ENCODE data around the gene DDX19B.
A peak's percentile ranks its signal among the peaks of the same experiment; 100 is the strongest.
"Not testable (repeated sequence)": the region's sequence is repeated elsewhere in the genome, so short reads cannot be mapped to it uniquely, and the experiment has no call there.

Gene DDX19B

DNA sequence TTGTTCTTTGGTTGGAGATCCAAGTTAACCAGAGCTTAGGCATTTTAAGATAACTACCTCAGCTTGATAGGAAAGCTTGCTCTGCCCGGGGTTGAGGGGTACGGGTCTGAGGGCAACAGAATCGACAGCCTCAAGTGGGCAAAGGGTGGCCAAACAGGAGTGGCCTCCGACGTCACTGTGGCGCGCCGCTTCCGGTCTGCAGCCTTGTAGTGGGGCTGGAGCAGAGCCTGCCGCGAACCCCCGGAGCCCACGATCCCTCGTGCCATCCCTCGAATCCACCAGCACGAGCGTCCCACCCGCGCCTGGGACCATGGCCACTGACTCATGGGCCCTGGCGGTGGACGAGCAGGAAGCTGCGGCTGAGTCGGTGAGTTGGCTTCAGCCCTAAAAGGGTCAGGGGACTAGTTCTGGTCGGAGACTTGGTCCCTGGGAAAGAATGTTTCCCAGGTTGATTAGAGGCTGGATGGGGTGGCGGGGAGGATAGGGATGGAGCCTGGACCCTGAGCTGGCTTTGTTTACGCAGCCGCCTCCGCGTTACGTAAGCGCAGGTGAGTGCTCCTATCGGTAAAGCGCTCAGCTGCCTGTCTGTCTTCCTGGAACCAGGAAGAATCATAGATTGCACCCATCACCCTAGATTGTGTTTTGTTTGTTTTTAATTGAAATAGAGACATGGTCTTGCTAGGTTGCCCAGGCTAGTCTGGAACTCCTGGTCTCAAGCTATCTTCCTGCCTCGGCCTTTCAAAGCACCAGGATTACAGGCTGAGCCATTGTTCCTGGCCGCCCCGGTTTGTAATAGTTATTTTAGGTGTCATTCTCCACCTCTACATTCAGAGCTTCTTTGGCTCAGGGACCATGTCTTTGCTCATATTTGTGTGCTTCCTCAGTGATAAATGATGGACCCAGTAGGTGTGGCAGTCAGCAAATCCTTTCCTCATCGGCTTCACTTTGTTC lies at the start of gene DDX19B:
Gene DDX19B (plus strand): TSS at position 199 of the 951 bp plus-strand sequence. CDS start 112 bp downstream, at position 311.
- Histone ChIP-seq H3K36me3 (ENCODE audit: control insufficient read depth in 1 of 2, insufficient read depth in 2 of 2, low read length in 2 of 2) (no peaks in the 10 kb centered on the region), H3K9ac (ENCODE audit: low read depth in 1 of 2, low read length in 2 of 2) (peak within 1 kb of the TSS; percentile 94 to 99), H3K27me3 (ENCODE audit: control insufficient read depth in 1 of 2, insufficient read depth in 2 of 2, low read length in 2 of 2) (no peaks in the 10 kb centered on the region), H3K4me3 (ENCODE audit: low read depth in 1 of 2, low read length in 2 of 2) (peak within 1 kb of the TSS; percentile 94 to 99), H3K27ac (ENCODE audit: low read depth, low read length) (peak within 1 kb of the TSS; percentile 94), H3K4me1 (ENCODE audit: control insufficient read depth in 1 of 2, insufficient read depth in 2 of 2, low read length in 2 of 2) (peaks cover 9 to 15% of the 10 kb centered on the region in 2 donors), H3K9me3 (ENCODE audit: control insufficient read depth in 1 of 2, low read length in 2 of 2) (peaks cover 0 to 4% of the 10 kb centered on the region in 2 donors)

DNA sequence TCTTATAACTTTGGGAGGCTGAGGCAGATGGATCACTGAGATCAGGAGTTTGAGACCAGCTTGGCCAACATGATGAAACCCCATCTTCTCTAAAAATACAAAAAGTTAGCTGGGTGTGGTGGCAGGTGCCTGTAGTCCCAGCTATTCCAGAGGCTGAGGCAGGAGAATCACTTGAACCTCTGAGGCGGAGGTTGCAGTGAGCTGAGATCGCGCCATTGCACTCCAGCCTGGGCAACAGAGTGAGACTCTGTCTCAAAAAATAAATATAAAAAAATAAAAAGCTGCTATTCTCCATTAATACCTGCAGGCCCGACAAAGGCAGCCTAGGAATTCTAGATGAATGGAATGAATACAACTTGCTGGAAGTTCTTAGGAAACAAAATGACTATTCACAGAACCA lies 49.3 kb upstream of the DDX19B start:
- H3K9ac ChIP-seq (ENCODE audit: low read depth in 1 of 2, low read length in 2 of 2); H3K27me3 ChIP-seq (ENCODE audit: control insufficient read depth in 1 of 2, insufficient read depth in 2 of 2, low read length in 2 of 2); H3K27ac ChIP-seq (ENCODE audit: low read depth, low read length); H3K9me3 ChIP-seq (ENCODE audit: control insufficient read depth in 1 of 2, low read length in 2 of 2); H3K4me3 ChIP-seq (ENCODE audit: low read depth in 1 of 2, low read length in 2 of 2): not testable (repeated sequence)
- peaks cover 0 to 17% of the 10 kb centered on the region in 2 donors for H3K4me1 ChIP-seq (ENCODE audit: control insufficient read depth in 1 of 2, insufficient read depth in 2 of 2, low read length in 2 of 2)
- peaks cover 16 to 25% of the 10 kb centered on the region in 2 donors for H3K36me3 ChIP-seq (ENCODE audit: control insufficient read depth in 1 of 2, insufficient read depth in 2 of 2, low read length in 2 of 2)

GRCh38 chr16:70250748-70251628 lies 48.0 kb upstream of the DDX19B start:
- Histone ChIP-seq H3K9me3 (ENCODE audit: control insufficient read depth in 1 of 2, low read length in 2 of 2) (no peaks in the 10 kb centered on the region), H3K36me3 (ENCODE audit: control insufficient read depth in 1 of 2, insufficient read depth in 2 of 2, low read length in 2 of 2) (peaks cover 23 to 36% of the 10 kb centered on the region in 2 donors), H3K4me3 (ENCODE audit: low read depth in 1 of 2, low read length in 2 of 2) (peak overlapping the region; percentile 80 to 81), H3K4me1 (ENCODE audit: control insufficient read depth in 1 of 2, insufficient read depth in 2 of 2, low read length in 2 of 2) (peaks cover 0 to 17% of the 10 kb centered on the region in 2 donors), H3K27ac (ENCODE audit: low read depth, low read length) (peak overlapping the region; percentile 70), H3K27me3 (ENCODE audit: control insufficient read depth in 1 of 2, insufficient read depth in 2 of 2, low read length in 2 of 2) (no peaks in the 10 kb centered on the region), H3K9ac (ENCODE audit: low read depth in 1 of 2, low read length in 2 of 2) (peak overlapping the region; percentile 68 to 77)

- Histone ChIP-seq H3K9ac (ENCODE audit: low read depth in 1 of 2, low read length in 2 of 2) (peak within 1 kb of the TSS; percentile 68 to 77), H3K4me3 (ENCODE audit: low read depth in 1 of 2, low read length in 2 of 2) (peak within 1 kb of the TSS; percentile 80 to 81), H3K9me3 (ENCODE audit: control insufficient read depth in 1 of 2, low read length in 2 of 2) (no peaks in the 10 kb centered on the region), H3K4me1 (ENCODE audit: control insufficient read depth in 1 of 2, insufficient read depth in 2 of 2, low read length in 2 of 2) (peaks cover 0 to 17% of the 10 kb centered on the region in 2 donors), H3K36me3 (ENCODE audit: control insufficient read depth in 1 of 2, insufficient read depth in 2 of 2, low read length in 2 of 2) (peaks cover 23 to 44% of the 10 kb centered on the region in 2 donors), H3K27me3 (ENCODE audit: control insufficient read depth in 1 of 2, insufficient read depth in 2 of 2, low read length in 2 of 2) (no peaks in the 10 kb centered on the region), H3K27ac (ENCODE audit: low read depth, low read length) (peak within 1 kb of the TSS; percentile 89)
Measured at GRCh38 chr16:70251629-70252354, 47.2 kb upstream of the DDX19B start, which contains the start of gene EXOSC6. Gene EXOSC6 (minus strand): TSS chr16:70251940. CDS start chr16:70251900, 40 bp downstream.

DNA sequence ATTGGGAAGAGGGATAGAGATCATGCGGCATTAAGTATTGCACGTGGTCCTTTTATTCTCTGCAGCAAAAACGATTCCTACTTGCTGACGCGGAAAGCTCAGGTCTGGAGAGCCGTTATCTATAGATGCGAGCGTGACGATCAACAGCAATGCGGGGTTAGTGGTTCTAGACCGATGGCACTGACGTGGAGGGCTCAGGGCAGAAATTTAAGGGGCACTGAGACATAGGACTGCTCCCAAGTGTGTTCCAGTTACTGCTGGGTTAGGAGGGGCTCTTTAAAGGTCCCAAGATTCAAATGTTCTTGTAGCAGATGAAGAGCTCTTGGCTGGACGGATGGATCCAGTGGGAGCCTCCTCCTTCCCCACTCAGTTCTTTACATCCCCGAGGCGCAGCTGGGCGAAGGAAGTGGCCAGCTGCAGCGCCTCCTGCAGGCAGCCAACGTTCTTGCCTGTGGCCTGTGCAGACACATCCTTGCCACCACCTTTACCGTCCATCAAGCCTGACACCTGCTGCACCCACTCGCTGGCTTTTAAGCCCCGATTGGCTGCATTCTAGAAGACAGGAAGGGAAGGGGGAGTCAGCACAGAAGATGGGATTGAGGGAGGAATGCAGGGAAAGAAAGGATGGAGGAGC lies 46.5 kb upstream of the DDX19B start:
- Histone ChIP-seq H3K9ac (ENCODE audit: low read depth in 1 of 2, low read length in 2 of 2) (no peak overlapping the region), H3K27ac (ENCODE audit: low read depth, low read length) (no peak overlapping the region), H3K4me1 (ENCODE audit: control insufficient read depth in 1 of 2, insufficient read depth in 2 of 2, low read length in 2 of 2) (peaks cover 0 to 17% of the 10 kb centered on the region in 2 donors), H3K4me3 (ENCODE audit: low read depth in 1 of 2, low read length in 2 of 2) (no peak overlapping the region), H3K27me3 (ENCODE audit: control insufficient read depth in 1 of 2, insufficient read depth in 2 of 2, low read length in 2 of 2) (no peaks in the 10 kb centered on the region), H3K9me3 (ENCODE audit: control insufficient read depth in 1 of 2, low read length in 2 of 2) (no peaks in the 10 kb centered on the region), H3K36me3 (ENCODE audit: control insufficient read depth in 1 of 2, insufficient read depth in 2 of 2, low read length in 2 of 2) (peaks cover 25 to 48% of the 10 kb centered on the region in 2 donors)

GRCh38 chr16:70253291-70254106 lies 45.5 kb upstream of the DDX19B start:
- no peaks in the 10 kb centered on the region for H3K9me3 ChIP-seq (ENCODE audit: control insufficient read depth in 1 of 2, low read length in 2 of 2)
- H3K4me3 ChIP-seq (ENCODE audit: low read depth in 1 of 2, low read length in 2 of 2), result no peak overlapping the region
- peaks cover 34 to 58% of the 10 kb centered on the region in 2 donors for H3K36me3 ChIP-seq (ENCODE audit: control insufficient read depth in 1 of 2, insufficient read depth in 2 of 2, low read length in 2 of 2)
- peaks cover 0 to 17% of the 10 kb centered on the region in 2 donors for H3K4me1 ChIP-seq (ENCODE audit: control insufficient read depth in 1 of 2, insufficient read depth in 2 of 2, low read length in 2 of 2)
- H3K27ac ChIP-seq (ENCODE audit: low read depth, low read length), result no peak overlapping the region
- H3K9ac ChIP-seq (ENCODE audit: low read depth in 1 of 2, low read length in 2 of 2), result no peak overlapping the region
- H3K27me3 ChIP-seq (ENCODE audit: control insufficient read depth in 1 of 2, insufficient read depth in 2 of 2, low read length in 2 of 2), result no peaks in the 10 kb centered on the region

DNA sequence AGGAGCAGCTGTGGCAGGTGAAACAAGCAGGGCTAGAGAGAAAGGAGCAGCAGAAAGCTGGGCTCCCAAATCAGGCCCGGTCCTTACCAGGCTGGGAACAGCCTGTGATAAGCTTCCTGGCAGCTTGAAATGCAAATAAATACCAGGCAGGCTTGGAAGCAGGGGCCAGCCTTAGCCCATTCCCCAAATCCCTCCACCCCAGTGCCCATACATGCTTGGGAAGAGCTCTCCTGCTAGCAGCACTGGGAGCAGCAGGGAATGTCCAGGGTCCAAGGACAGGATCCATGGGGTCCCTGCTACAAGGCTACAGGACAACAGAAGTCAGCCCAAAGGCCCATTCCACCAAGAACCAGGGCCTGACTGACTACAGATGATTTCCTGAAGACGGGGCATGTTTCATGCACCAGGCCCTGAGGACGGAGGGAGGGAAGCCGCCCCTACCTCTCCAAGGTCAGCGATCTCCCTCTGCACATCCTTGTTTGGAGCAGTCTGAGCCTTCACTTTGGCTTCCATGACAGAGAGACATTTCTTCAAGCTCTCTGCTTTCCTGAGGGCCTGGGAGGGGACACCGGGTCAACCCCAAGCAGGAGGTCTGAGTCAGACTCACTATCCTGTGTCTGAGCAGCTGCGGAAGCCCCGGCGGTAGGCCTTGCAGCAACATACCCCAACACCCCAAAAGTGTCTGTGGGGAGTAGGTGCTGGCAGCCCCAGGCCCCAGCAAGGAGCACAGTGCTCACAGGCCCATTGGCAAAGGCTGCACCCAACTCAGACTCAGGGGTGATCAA lies 44.6 kb upstream of the DDX19B start:
- no peak overlapping the region for H3K9ac ChIP-seq (ENCODE audit: low read depth in 1 of 2, low read length in 2 of 2)
- H3K9me3 ChIP-seq (ENCODE audit: control insufficient read depth in 1 of 2, low read length in 2 of 2), result no peaks in the 10 kb centered on the region
- no peaks in the 10 kb centered on the region for H3K27me3 ChIP-seq (ENCODE audit: control insufficient read depth in 1 of 2, insufficient read depth in 2 of 2, low read length in 2 of 2)
- no peak overlapping the region for H3K4me3 ChIP-seq (ENCODE audit: low read depth in 1 of 2, low read length in 2 of 2)
- H3K4me1 ChIP-seq (ENCODE audit: control insufficient read depth in 1 of 2, insufficient read depth in 2 of 2, low read length in 2 of 2), result peaks cover 0 to 15% of the 10 kb centered on the region in 2 donors
- no peak overlapping the region for H3K27ac ChIP-seq (ENCODE audit: low read depth, low read length)
- peaks cover 37 to 66% of the 10 kb centered on the region in 2 donors for H3K36me3 ChIP-seq (ENCODE audit: control insufficient read depth in 1 of 2, insufficient read depth in 2 of 2, low read length in 2 of 2)

- no peaks in the 10 kb centered on the region for H3K27me3 ChIP-seq (ENCODE audit: control insufficient read depth in 1 of 2, insufficient read depth in 2 of 2, low read length in 2 of 2)
- H3K9me3 ChIP-seq (ENCODE audit: control insufficient read depth in 1 of 2, low read length in 2 of 2), result no peaks in the 10 kb centered on the region
- H3K27ac ChIP-seq (ENCODE audit: low read depth, low read length), result no peak overlapping the region
- H3K36me3 ChIP-seq (ENCODE audit: control insufficient read depth in 1 of 2, insufficient read depth in 2 of 2, low read length in 2 of 2), result peaks cover 38 to 69% of the 10 kb centered on the region in 2 donors
- no peak overlapping the region for H3K9ac ChIP-seq (ENCODE audit: low read depth in 1 of 2, low read length in 2 of 2)
- H3K4me3 ChIP-seq (ENCODE audit: low read depth in 1 of 2, low read length in 2 of 2), result no peak overlapping the region
- peaks cover 0 to 9% of the 10 kb centered on the region in 2 donors for H3K4me1 ChIP-seq (ENCODE audit: control insufficient read depth in 1 of 2, insufficient read depth in 2 of 2, low read length in 2 of 2)
Measured at GRCh38 chr16:70254965-70255286, 44.1 kb upstream of the DDX19B start.
